ENCODE results near the gene PRKD1.

GRCh38 chr14:29757188-29757680 is 170.4 kb downstream of the PRKD1 start:
- TF ChIP-seq CTCF (IDR thresholded peaks at IDR 0.05; ENCODE audit: low read depth, low read length) (peak; percentile 13; the same call in 1 of the 2 replicates), EZH2phosphoT487 (IDR thresholded peaks at IDR 0.05; ENCODE audit: low read depth) (no peak)
